Caco-2 (cell line): Measurements from ENCODE around the gene SEC31A. TPM values are rescaled to one million over a fixed set of nuclear protein-coding genes. Genes with fewer than 3 reads are reported as not detected.

Experiments used
- BruUV-seq: library from RNA; stranded (reverse); fragments of 400-500 nt; replicated peaks from 2 replicates; lab custom pipeline; 2021; lab: Mats Ljungman, UMichigan
- CTCF ChIA-PET: fragments of 300-600 bp; sonication (Branson Sonifier 250); formaldehyde crosslinking; loops from one replicate; lab custom pipeline; 2022; ENCODE audit warnings: antibody characterized with exemption; lab: Charles Lee
- POLR2A ChIA-PET: fragments of 300-600 bp; sonication (Branson Sonifier 250); formaldehyde crosslinking; loops from one replicate; lab custom pipeline; 2022; ENCODE audit warnings: antibody characterized with exemption; lab: Charles Lee
- DNase-seq, 2 experiments: peaks; one replicate each; pipeline versions ENCODE4 v3.0.0 to v3.0.0-alpha.2; 2020 to 2022
- H3K27me3 ChIP-seq: replicated peaks from 2 replicates; pipeline ENCODE4 v1.6.0; 2011; ENCODE audit warnings: low read length; ENCODE audit not compliant: control insufficient read depth, insufficient read depth
- H3K36me3 ChIP-seq: 2 replicates; pipeline ENCODE4 v1.5.1; 2011; ENCODE audit warnings: low read length; ENCODE audit not compliant: control insufficient read depth, insufficient read depth
- H3K4me1 ChIP-seq: fragments of 250-450 bp; sonication (Bioruptor Pico); 2 replicates; pipeline ENCODE4 v1.5.1; 2020; ENCODE audit warnings: mild to moderate bottlenecking
- H3K4me3 ChIP-seq: 2 replicates; pipeline ENCODE4 v1.5.1; 2011; ENCODE audit warnings: low read depth, mild to moderate bottlenecking, control low read depth, low read length
- H3K9me3 ChIP-seq: fragments of 250-450 bp; sonication (Bioruptor Pico); 2 replicates; pipeline ENCODE4 v1.5.1; 2020; ENCODE audit warnings: mild to moderate bottlenecking, moderate library complexity
- H3K27ac Mint-ChIP-seq: one replicate; pipeline ENCODE4 v1.8.0; 2022; ENCODE audit warnings: mixed read lengths; ENCODE audit not compliant: unreplicated experiment
- H3K27me3 Mint-ChIP-seq: one replicate; pipeline ENCODE4 v1.8.0; 2022; ENCODE audit warnings: mixed read lengths; ENCODE audit not compliant: insufficient read depth, unreplicated experiment
- H3K36me3 Mint-ChIP-seq: one replicate; pipeline ENCODE4 v1.8.0; 2022; ENCODE audit warnings: mild to moderate bottlenecking, mixed read lengths; ENCODE audit not compliant: insufficient read depth, unreplicated experiment
- H3K4me1 Mint-ChIP-seq: one replicate; pipeline ENCODE4 v1.8.0; 2022; ENCODE audit warnings: low read depth, mixed read lengths; ENCODE audit not compliant: unreplicated experiment
- H3K4me3 Mint-ChIP-seq: one replicate; pipeline ENCODE4 v1.8.0; 2022; ENCODE audit warnings: mild to moderate bottlenecking, moderate library complexity, mixed read lengths; ENCODE audit not compliant: unreplicated experiment
- H3K9me3 Mint-ChIP-seq: one replicate; pipeline ENCODE4 v1.8.0; 2022; ENCODE audit warnings: mixed read lengths; ENCODE audit not compliant: unreplicated experiment
- intact Hi-C: fragments of 100-400 bp; cut with micrococcal nuclease; formaldehyde crosslinking; loops from one replicate; pipeline ENCODE4 v1.10.0; 2022; ENCODE audit not compliant: unreplicated experiment
- total RNA-seq: library from RNA; stranded (reverse); gene quantifications from 2 replicates; pipeline ENCODE4 v1.2.3, GENCODE V29; 2022
- TF ChIP-seq, protein P1 (sequence below), 2 experiments: fragments of 200-600 bp in 1 of 2; IDR thresholded peaks; 1 replicate in 1 of 2; 2 replicates in 1 of 2; pipeline versions ENCODE4 v1.5.1 to v1.8.0; 2011 to 2022; ENCODE audit warnings: antibody characterized with exemption in 1 of 2, control low read depth in 1 of 2, inconsistent platforms in 1 of 2, low read depth in 1 of 2, low read length in 1 of 2, mild to moderate bottlenecking in 1 of 2, moderate library complexity in 1 of 2; ENCODE audit not compliant: insufficient read depth in 1 of 2, severe bottlenecking in 1 of 2, unreplicated experiment in 1 of 2

Gene SEC31A
- total RNA-seq, 1 experiment from 2014 or later = 175 TPM

DNA sequence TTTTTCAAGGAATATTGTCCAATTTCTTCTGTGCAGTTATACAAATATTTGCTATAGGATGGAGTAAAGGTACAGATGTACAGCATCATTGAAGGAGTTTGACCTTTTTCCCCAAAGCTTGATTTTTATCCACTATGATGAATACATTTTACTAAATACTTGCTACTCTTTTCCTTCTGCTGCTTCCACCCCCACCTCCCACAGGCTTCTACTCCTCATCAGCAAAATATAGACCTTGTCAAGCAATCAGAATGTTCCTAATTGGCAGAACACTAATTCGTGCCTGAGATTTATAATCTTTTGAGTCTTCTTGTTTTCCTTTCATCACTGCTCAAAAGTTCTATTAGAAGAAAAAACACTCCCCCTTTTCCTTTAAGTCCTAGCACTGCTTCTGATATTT is 5.8 kb upstream of the SEC31A start:
- H3K27me3 ChIP-seq = no peaks in the 10 kb centered on the region
- TF ChIP-seq, protein P1, sequence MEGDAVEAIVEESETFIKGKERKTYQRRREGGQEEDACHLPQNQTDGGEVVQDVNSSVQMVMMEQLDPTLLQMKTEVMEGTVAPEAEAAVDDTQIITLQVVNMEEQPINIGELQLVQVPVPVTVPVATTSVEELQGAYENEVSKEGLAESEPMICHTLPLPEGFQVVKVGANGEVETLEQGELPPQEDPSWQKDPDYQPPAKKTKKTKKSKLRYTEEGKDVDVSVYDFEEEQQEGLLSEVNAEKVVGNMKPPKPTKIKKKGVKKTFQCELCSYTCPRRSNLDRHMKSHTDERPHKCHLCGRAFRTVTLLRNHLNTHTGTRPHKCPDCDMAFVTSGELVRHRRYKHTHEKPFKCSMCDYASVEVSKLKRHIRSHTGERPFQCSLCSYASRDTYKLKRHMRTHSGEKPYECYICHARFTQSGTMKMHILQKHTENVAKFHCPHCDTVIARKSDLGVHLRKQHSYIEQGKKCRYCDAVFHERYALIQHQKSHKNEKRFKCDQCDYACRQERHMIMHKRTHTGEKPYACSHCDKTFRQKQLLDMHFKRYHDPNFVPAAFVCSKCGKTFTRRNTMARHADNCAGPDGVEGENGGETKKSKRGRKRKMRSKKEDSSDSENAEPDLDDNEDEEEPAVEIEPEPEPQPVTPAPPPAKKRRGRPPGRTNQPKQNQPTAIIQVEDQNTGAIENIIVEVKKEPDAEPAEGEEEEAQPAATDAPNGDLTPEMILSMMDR (IDR thresholded peaks at IDR 0.05; ENCODE audit: insufficient read depth in 1 of 2, low read depth in 1 of 2, low read length in 1 of 2, severe bottlenecking in 1 of 2, unreplicated experiment in 1 of 2) = no peak
- DNase-seq = no peak
- intact Hi-C loops = no loop called here
- no peak overlapping the region for H3K4me3 ChIP-seq
- peaks cover 42% of the 10 kb centered on the region for H3K4me1 ChIP-seq
- CTCF ChIA-PET = no interaction called here
- no peak overlapping the region for H3K27ac Mint-ChIP-seq
- H3K27me3 Mint-ChIP-seq = no peaks in the 10 kb centered on the region
- POLR2A ChIA-PET = no interaction called here
- H3K4me3 Mint-ChIP-seq = no peak overlapping the region
- H3K9me3 Mint-ChIP-seq = no peaks in the 10 kb centered on the region
- no TSS peak for BruUV-seq
- H3K4me1 Mint-ChIP-seq = peaks cover 14% of the 10 kb centered on the region
- peaks cover 47% of the 10 kb centered on the region for H3K36me3 Mint-ChIP-seq
- H3K9me3 ChIP-seq = no peaks in the 10 kb centered on the region
- H3K36me3 ChIP-seq = no peaks in the 10 kb centered on the region; the same call in 1 of the 2 replicates

DNA sequence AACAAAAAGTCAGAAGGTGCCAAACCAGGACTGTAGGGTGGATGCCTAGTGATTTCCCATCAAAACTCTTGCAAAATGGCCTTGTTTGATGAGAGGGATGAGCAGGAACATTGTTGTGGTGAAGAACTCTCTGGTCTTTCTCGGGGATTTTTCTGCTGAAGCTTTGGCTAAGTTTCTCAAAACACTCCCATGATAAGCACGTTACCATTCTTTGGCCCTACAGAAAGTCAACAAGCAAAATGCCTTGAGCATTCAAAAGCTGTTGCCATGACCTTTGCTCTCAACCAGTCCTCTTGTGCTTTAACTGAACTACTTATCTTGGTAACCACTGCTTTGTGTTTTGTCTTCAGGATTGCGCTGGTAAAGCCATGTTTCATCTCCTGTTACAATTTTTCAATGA is 3.0 kb upstream of the SEC31A start:
- no peaks in the 10 kb centered on the region; the same call in 1 of the 2 replicates for H3K36me3 ChIP-seq

DNA sequence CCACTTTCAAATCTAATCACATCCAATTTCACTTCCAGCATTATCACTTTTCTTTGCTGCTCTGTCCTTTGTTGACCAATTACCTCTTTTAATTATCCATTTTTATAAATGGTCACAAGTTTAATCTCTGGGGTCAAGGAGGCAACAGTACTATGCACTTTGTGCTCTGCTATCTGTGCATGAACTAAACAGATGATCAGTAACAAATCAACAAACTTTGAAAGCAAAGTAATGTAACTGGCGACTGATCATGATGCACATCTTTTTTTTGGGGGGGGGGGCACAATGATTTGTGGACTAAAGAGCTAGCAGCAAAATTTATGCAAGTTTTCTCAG is 1.5 kb upstream of the SEC31A start:
- no peaks in the 10 kb centered on the region for H3K9me3 Mint-ChIP-seq
- H3K4me3 Mint-ChIP-seq = peak overlapping the region; percentile 94
- BruUV-seq = no TSS peak
- peaks cover 15% of the 10 kb centered on the region for H3K4me1 Mint-ChIP-seq
- no peaks in the 10 kb centered on the region; the same call in 1 of the 2 replicates for H3K36me3 ChIP-seq
- POLR2A ChIA-PET = interaction anchor here (1.0 kb wide), 1 partner anchor 8 kb away, joined by 10 read pairs; the partner anchor contains the start of gene THAP9
- no peaks in the 10 kb centered on the region for H3K9me3 ChIP-seq
- intact Hi-C loops = no loop called here
- CTCF ChIA-PET = no interaction called here
- H3K27me3 ChIP-seq = no peaks in the 10 kb centered on the region
- H3K4me3 ChIP-seq = no peak overlapping the region
- TF ChIP-seq, protein P1 (IDR thresholded peaks at IDR 0.05; ENCODE audit: insufficient read depth in 1 of 2, low read depth in 1 of 2, low read length in 1 of 2, severe bottlenecking in 1 of 2, unreplicated experiment in 1 of 2) = no peak
- peak overlapping the region; percentile 95 for H3K27ac Mint-ChIP-seq
- H3K27me3 Mint-ChIP-seq = no peaks in the 10 kb centered on the region
- DNase-seq = no peak
- peaks cover 35% of the 10 kb centered on the region for H3K4me1 ChIP-seq
- peaks cover 59% of the 10 kb centered on the region for H3K36me3 Mint-ChIP-seq

More for the DNA sequence above, 3.0 kb upstream of the SEC31A start:
- DNase-seq = peak; percentile 35 to 42
- Histone ChIP-seq H3K27me3 (no peaks in the 10 kb centered on the region), H3K4me3 (no peak overlapping the region), H3K9me3 (no peaks in the 10 kb centered on the region), H3K4me1 (peaks cover 42% of the 10 kb centered on the region)
- TF ChIP-seq, protein P1 (IDR thresholded peaks at IDR 0.05; ENCODE audit: insufficient read depth in 1 of 2, low read depth in 1 of 2, low read length in 1 of 2, severe bottlenecking in 1 of 2, unreplicated experiment in 1 of 2) = no peak
- BruUV-seq = no TSS peak
- peaks cover 14% of the 10 kb centered on the region for H3K4me1 Mint-ChIP-seq
- ChIA-PET CTCF (no interaction called here), POLR2A (interaction anchor here (0.7 kb wide), 1 partner anchor 391 kb away, joined by 5 read pairs; the partner anchor contains the start of gene COQ2)
- peak overlapping the region; percentile 50 for H3K4me3 Mint-ChIP-seq
- H3K27ac Mint-ChIP-seq = peak overlapping the region; percentile 71
- H3K36me3 Mint-ChIP-seq = peaks cover 69% of the 10 kb centered on the region
- intact Hi-C loops = no loop called here
- no peaks in the 10 kb centered on the region for H3K9me3 Mint-ChIP-seq
- H3K27me3 Mint-ChIP-seq = no peaks in the 10 kb centered on the region
